GM06990 (cell line): ENCODE data around the gene MAP1B.

Experiments used
- DNase-seq: peaks from one replicate; pipeline ENCODE4 v3.0.0-alpha.2; 2011; ENCODE audit not compliant: insufficient read length; ENCODE audit errors: extremely low read depth
- H3K27me3 ChIP-seq: replicated peaks from 2 replicates; pipeline ENCODE4 v1.6.0; 2011; ENCODE audit warnings: low read length; ENCODE audit not compliant: control insufficient read depth, insufficient read depth
- H3K36me3 ChIP-seq: 2 replicates; pipeline ENCODE4 v1.5.1; 2011; ENCODE audit warnings: low read length; ENCODE audit not compliant: control insufficient read depth, insufficient read depth
- H3K4me3 ChIP-seq: replicated peaks from 2 replicates; pipeline ENCODE4 v1.5.1; 2011; ENCODE audit warnings: low read depth, mild to moderate bottlenecking, control low read depth, low read length
- TF ChIP-seq, protein P1 (sequence below): IDR thresholded peaks from 2 replicates; pipeline ENCODE4 v1.5.1; 2011; ENCODE audit warnings: low read length, control low read depth, mild to moderate bottlenecking, inconsistent platforms; ENCODE audit not compliant: insufficient read depth, poor library complexity, severe bottlenecking

Gene MAP1B

DNA sequence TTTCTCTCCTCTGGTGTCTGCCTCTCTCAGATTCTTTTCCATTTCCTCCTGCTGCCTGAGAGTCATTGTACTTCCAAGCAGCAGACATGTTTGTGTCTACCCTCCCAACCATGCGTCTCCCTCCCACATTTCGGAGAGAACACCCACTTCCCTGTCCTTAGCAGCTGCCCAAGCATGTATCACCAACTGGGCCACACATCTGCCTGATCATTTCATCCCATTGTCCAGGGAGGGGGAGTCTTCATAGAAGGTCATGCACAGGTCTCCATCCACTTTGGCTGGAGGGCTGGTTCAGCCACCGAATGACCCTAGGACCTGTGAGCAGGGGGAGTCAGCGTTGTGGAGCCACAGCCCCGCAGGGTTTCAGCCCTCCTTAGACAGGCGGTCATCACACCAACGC lies 75.4 kb downstream of the MAP1B start:
- Histone ChIP-seq H3K36me3 (no peaks in the 10 kb centered on the region), H3K4me3 (no peak overlapping the region), H3K27me3 (no peaks in the 10 kb centered on the region; the same call in none of the 2 replicates)
- DNase-seq: no peak
- TF ChIP-seq, protein P1, sequence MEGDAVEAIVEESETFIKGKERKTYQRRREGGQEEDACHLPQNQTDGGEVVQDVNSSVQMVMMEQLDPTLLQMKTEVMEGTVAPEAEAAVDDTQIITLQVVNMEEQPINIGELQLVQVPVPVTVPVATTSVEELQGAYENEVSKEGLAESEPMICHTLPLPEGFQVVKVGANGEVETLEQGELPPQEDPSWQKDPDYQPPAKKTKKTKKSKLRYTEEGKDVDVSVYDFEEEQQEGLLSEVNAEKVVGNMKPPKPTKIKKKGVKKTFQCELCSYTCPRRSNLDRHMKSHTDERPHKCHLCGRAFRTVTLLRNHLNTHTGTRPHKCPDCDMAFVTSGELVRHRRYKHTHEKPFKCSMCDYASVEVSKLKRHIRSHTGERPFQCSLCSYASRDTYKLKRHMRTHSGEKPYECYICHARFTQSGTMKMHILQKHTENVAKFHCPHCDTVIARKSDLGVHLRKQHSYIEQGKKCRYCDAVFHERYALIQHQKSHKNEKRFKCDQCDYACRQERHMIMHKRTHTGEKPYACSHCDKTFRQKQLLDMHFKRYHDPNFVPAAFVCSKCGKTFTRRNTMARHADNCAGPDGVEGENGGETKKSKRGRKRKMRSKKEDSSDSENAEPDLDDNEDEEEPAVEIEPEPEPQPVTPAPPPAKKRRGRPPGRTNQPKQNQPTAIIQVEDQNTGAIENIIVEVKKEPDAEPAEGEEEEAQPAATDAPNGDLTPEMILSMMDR: no peak

DNA sequence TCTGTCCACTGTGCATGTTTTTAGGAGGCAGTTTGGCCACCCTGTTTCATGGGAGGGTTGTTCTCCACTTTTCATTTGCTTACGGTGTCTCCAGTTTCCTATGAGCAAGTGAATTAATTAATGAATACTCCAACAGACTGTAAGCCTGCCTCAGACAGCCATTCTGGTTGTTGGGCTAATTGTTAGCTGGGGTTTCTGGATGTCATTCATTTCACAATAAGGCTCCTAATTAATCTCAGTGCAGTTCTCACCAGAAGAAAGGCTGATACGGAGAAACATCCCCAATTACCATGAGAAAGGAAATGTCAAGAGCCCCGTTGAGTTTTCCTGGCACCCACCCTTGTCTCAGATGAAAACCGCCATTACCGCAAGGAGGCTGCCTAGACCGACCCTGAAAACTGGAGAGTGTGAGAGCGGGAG lies 75.8 kb downstream of the MAP1B start:
- Histone ChIP-seq H3K27me3 (no peaks in the 10 kb centered on the region; the same call in none of the 2 replicates), H3K36me3 (no peaks in the 10 kb centered on the region), H3K4me3 (no peak overlapping the region)
- TF ChIP-seq, protein P1: no peak
- DNase-seq: no peak

DNA sequence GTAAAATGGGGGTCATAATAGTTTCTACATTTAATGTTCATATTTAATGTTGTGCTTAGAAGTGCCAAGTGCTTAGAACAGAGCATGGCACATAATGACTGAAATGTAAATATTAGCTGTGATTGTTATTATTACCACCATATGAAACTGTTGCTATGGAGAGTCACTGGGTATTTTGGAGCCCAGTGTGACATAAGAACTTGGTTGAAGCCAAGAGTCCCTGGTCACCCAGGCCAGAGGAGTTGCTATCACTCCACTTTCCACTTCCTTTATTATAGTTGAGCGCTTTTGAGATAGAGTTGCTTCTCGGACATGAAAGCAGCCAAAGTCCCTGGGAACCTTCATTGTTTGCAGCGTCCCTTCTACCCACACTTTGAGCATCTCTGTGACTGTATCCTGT lies 77.1 kb downstream of the MAP1B start:
- no peak overlapping the region for H3K4me3 ChIP-seq
- no peaks in the 10 kb centered on the region; the same call in none of the 2 replicates for H3K27me3 ChIP-seq
- no peak for DNase-seq
- TF ChIP-seq, protein P1: no peak
- H3K36me3 ChIP-seq: no peaks in the 10 kb centered on the region

DNA sequence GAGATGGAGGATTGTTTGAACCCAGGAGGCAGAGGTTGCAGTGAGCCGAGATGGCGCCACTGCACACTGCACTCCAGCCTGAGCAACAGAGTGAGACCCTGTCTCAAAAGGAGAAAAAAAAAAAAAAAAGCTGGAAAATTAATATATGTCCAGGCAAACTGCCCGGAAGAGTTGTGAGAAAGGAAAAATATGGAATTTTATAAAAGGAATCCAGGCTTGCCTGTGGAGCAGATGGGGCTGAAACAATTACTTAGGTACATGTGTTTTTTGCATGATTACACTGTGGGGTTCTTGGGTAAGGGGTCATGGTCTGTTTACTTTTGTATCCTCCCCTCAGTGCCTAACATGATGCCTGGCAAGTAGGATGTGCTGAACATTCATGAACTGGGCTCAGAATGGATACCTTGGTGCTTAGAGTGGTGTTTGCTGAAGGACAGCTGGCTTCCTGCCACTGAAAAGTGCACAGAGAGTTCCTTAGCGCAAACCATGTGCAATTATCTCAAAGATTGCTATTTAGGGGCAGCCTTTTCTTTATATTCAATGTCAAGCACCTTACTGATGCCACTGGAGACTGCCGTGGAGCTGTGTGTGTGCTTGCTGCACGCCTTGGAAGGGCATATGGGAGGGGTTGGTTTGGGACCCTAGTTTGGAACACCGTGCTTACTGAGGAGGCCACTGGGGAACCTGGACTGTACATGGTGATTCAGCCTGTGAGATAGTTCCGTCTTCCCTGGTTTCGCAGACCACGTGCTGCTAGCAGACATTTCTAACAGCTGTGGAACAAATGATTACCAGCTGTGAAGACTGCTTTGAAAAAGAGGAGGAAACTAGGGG lies 78.4 kb downstream of the MAP1B start:
- no peak for DNase-seq
- Histone ChIP-seq H3K4me3 (no peak overlapping the region), H3K36me3 (no peaks in the 10 kb centered on the region), H3K27me3 (no peaks in the 10 kb centered on the region; the same call in none of the 2 replicates)
- TF ChIP-seq, protein P1: no peak

DNA sequence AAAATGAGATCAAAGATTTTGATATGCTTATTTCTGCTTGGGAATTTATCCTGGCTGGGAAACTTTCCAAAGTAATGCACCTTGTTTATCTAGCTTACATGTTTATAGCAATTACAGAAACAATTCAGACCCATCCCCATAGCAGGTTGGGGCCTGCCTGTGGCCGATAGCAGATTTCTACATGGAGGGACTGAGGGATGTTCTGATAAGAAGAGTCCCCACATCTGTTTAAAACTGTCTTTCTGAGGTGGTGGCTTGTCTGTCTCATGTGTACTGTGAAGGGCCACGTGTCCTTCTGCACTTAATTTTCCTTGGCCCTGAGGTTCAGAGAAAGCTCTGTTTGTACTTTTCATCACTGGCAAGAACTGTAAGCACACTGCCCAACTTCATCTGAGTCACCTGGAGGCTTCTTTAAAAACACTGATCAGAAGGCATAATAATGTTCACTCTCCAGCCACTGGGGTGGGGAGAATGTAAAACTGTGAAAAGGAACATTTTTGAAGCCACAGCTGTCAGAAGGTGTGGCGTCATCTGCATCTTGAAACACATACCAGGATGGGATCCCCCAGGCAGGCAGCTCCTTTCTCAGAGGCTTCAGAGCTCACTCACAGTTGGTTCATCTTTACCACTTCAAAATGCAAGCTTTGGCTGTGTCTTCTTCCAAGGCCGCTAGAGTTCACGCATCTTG lies 80.3 kb downstream of the MAP1B start:
- no peaks in the 10 kb centered on the region; the same call in 1 of the 2 replicates for H3K27me3 ChIP-seq
- TF ChIP-seq, protein P1: no peak
- DNase-seq: no peak
- no peak overlapping the region for H3K4me3 ChIP-seq
- no peaks in the 10 kb centered on the region for H3K36me3 ChIP-seq
